GM18951 (cell line): ENCODE measurements around the gene CBFA2T3.

Experiments
- POLR2A ChIP-seq: IDR thresholded peaks from 4 replicates; pipeline ENCODE4 v1.6.1; 2011; ENCODE audit warnings: mild to moderate bottlenecking; ENCODE audit not compliant: insufficient read length, insufficient read depth; ENCODE audit errors: extremely low read depth
- in situ Hi-C: fragments of 300-500 bp; cut with MboI; formaldehyde crosslinking; loops from one replicate; pipeline ENCODE4 v1.12.0; 2022; ENCODE audit warnings: low sequenced_read_pairs, mixed read lengths, inconsistent platforms; ENCODE audit not compliant: unreplicated experiment

CBFA2T3 gene

GRCh38 chr16:89000207-89000959, 23.4 kb upstream of the CBFA2T3 start:
- no peak for TF ChIP-seq POLR2A
- in situ Hi-C loops = no loop called here

- in situ Hi-C loops = no loop called here
- TF ChIP-seq POLR2A = no peak
Measured at GRCh38 chr16:88999457-89000206, 22.6 kb upstream of the CBFA2T3 start.

- no peak for TF ChIP-seq POLR2A
- in situ Hi-C loops = no loop called here
Measured at GRCh38 chr16:88995746-88996535, 18.9 kb upstream of the CBFA2T3 start.

GRCh38 chr16:88995194-88995593, 18.2 kb upstream of the CBFA2T3 start:
- TF ChIP-seq POLR2A = no peak
- in situ Hi-C loops = no loop called here

- TF ChIP-seq POLR2A = no peak
- in situ Hi-C loops = no loop called here
Measured at GRCh38 chr16:88994695-88995094, 17.7 kb upstream of the CBFA2T3 start.

- no peak for TF ChIP-seq POLR2A
Measured at GRCh38 chr16:88993946-88994600, 17.1 kb upstream of the CBFA2T3 start.

GRCh38 chr16:88993166-88993761, 16.3 kb upstream of the CBFA2T3 start:
- in situ Hi-C loops = no loop called here
- TF ChIP-seq POLR2A = no peak

More at GRCh38 chr16:88993946-88994600, 17.1 kb upstream of the CBFA2T3 start:
- in situ Hi-C loops = no loop called here

GRCh38 chr16:88992351-88993165, 15.6 kb upstream of the CBFA2T3 start:
- TF ChIP-seq POLR2A = no peak
- in situ Hi-C loops = no loop called here

- no peak for TF ChIP-seq POLR2A
- in situ Hi-C loops = no loop called here
Measured at GRCh38 chr16:88991813-88992350, 14.9 kb upstream of the CBFA2T3 start.

- in situ Hi-C loops = no loop called here
- TF ChIP-seq POLR2A = no peak
Measured at GRCh38 chr16:88989852-88990547, 13.0 kb upstream of the CBFA2T3 start.
